Activated T-helper 1 cell treated with anti-CD3 and anti-CD28 coated beads, Interleukin-12 subunit alpha, Interleukin-12 subunit beta, Interleukin-2, Interleukin-4 antibody, amounts not matched to agents 30 ng/mL and 10 ng/mL and 1 ng/mL, durations not matched to agents 14 hours and 24 hours and 36 hours (primary cell): ENCODE results near the gene PLBD2. TPM values are rescaled to one million over a fixed set of nuclear protein-coding genes. Genes with fewer than 3 reads are reported as not detected.

ENCODE experiments used
- DNase-seq: peaks from one replicate; pipeline ENCODE4 v3.0.0; 2021; ENCODE audit warnings: low spot score
- H3K27ac Mint-ChIP-seq: one replicate; pipeline ENCODE4 v1.8.0; 2021; ENCODE audit warnings: mild to moderate bottlenecking, mixed read lengths
- H3K27me3 Mint-ChIP-seq: one replicate; pipeline ENCODE4 v1.8.0; 2022; ENCODE audit warnings: mild to moderate bottlenecking, moderate library complexity, mixed read lengths; ENCODE audit not compliant: insufficient read depth
- H3K36me3 Mint-ChIP-seq: one replicate; pipeline ENCODE4 v1.8.0; 2021; ENCODE audit warnings: low read depth, mixed read lengths
- H3K4me1 Mint-ChIP-seq: one replicate; pipeline ENCODE4 v1.8.0; 2021; ENCODE audit warnings: low read depth, mixed read lengths
- H3K4me3 Mint-ChIP-seq: one replicate; pipeline ENCODE4 v1.8.0; 2021; ENCODE audit warnings: mild to moderate bottlenecking, moderate library complexity, mixed read lengths
- H3K9me3 Mint-ChIP-seq: one replicate; pipeline ENCODE4 v1.8.0; 2021; ENCODE audit warnings: mixed read lengths
- intact Hi-C: fragments of 100-400 bp; cut with micrococcal nuclease; formaldehyde crosslinking; loops from one replicate; pipeline ENCODE4 v1.15.1; 2024
- total RNA-seq: library from RNA; stranded (reverse); gene quantifications from 2 replicates; pipeline ENCODE4 v1.2.3, GENCODE V29; 2022

The PLBD2 gene
- total RNA-seq, 1 donor from 2014 or later: 16.3 TPM

- Mint-ChIP-seq H3K4me1 (no peaks in the 10 kb centered on the region), H3K4me3 (no peak overlapping the region), H3K27ac (no peak overlapping the region), H3K9me3 (no peaks in the 10 kb centered on the region), H3K27me3 (no peaks in the 10 kb centered on the region), H3K36me3 (peaks cover 3% of the 10 kb centered on the region)
- DNase-seq: no peak
- intact Hi-C loops: no loop called here
Measured at GRCh38 chr12:113385282-113385882, 27.0 kb downstream of the PLBD2 start.

GRCh38 chr12:113386866-113387566 is 28.6 kb downstream of the PLBD2 start:
- Mint-ChIP-seq H3K27ac (no peak overlapping the region), H3K36me3 (peaks cover 3% of the 10 kb centered on the region)
- intact Hi-C loops: no loop called here

GRCh38 chr12:113387631-113388030 is 29.2 kb downstream of the PLBD2 start:
- Mint-ChIP-seq H3K27me3 (no peaks in the 10 kb centered on the region), H3K4me3 (no peak overlapping the region), H3K27ac (no peak overlapping the region), H3K36me3 (peaks cover 3% of the 10 kb centered on the region), H3K4me1 (no peaks in the 10 kb centered on the region), H3K9me3 (no peaks in the 10 kb centered on the region)
- intact Hi-C loops: no loop called here
- DNase-seq: no peak

More at GRCh38 chr12:113386866-113387566, 28.6 kb downstream of the PLBD2 start:
- H3K4me1 Mint-ChIP-seq: no peaks in the 10 kb centered on the region
- no peaks in the 10 kb centered on the region for H3K27me3 Mint-ChIP-seq
- no peaks in the 10 kb centered on the region for H3K9me3 Mint-ChIP-seq
- DNase-seq: no peak
- H3K4me3 Mint-ChIP-seq: no peak overlapping the region

- no peak for DNase-seq
- peaks cover 3% of the 10 kb centered on the region for H3K36me3 Mint-ChIP-seq
- intact Hi-C loops: no loop called here
- H3K4me1 Mint-ChIP-seq: no peaks in the 10 kb centered on the region
- H3K4me3 Mint-ChIP-seq: no peak overlapping the region
- H3K27me3 Mint-ChIP-seq: no peaks in the 10 kb centered on the region
- H3K27ac Mint-ChIP-seq: no peak overlapping the region
- H3K9me3 Mint-ChIP-seq: no peaks in the 10 kb centered on the region
Measured at GRCh38 chr12:113388351-113388750, 30.0 kb downstream of the PLBD2 start.

GRCh38 chr12:113390064-113391043 is 32.0 kb downstream of the PLBD2 start:
- Mint-ChIP-seq H3K36me3 (peaks cover 3% of the 10 kb centered on the region), H3K27ac (no peak overlapping the region), H3K9me3 (no peaks in the 10 kb centered on the region), H3K4me1 (no peaks in the 10 kb centered on the region), H3K4me3 (no peak overlapping the region), H3K27me3 (no peaks in the 10 kb centered on the region)
- intact Hi-C loops: no loop called here
- no peak for DNase-seq

GRCh38 chr12:113391145-113391544 is 32.8 kb downstream of the PLBD2 start:
- DNase-seq: no peak
- Mint-ChIP-seq H3K36me3 (peaks cover 3% of the 10 kb centered on the region), H3K4me1 (no peaks in the 10 kb centered on the region), H3K27me3 (no peaks in the 10 kb centered on the region), H3K4me3 (no peak overlapping the region), H3K27ac (no peak overlapping the region), H3K9me3 (no peaks in the 10 kb centered on the region)
- intact Hi-C loops: no loop called here

GRCh38 chr12:113391650-113392337 is 33.4 kb downstream of the PLBD2 start:
- H3K4me1 Mint-ChIP-seq: no peaks in the 10 kb centered on the region
- no peak overlapping the region for H3K27ac Mint-ChIP-seq
- DNase-seq: no peak
- intact Hi-C loops: no loop called here
- no peaks in the 10 kb centered on the region for H3K27me3 Mint-ChIP-seq
- H3K4me3 Mint-ChIP-seq: no peak overlapping the region
- H3K9me3 Mint-ChIP-seq: no peaks in the 10 kb centered on the region
- H3K36me3 Mint-ChIP-seq: peaks cover 3% of the 10 kb centered on the region

GRCh38 chr12:113392520-113392919 is 34.1 kb downstream of the PLBD2 start:
- no peak overlapping the region for H3K4me3 Mint-ChIP-seq
- no peak for DNase-seq

GRCh38 chr12:113392988-113393579 is 34.7 kb downstream of the PLBD2 start:
- Mint-ChIP-seq H3K27ac (no peak overlapping the region), H3K4me3 (no peak overlapping the region), H3K36me3 (no peaks in the 10 kb centered on the region), H3K27me3 (no peaks in the 10 kb centered on the region), H3K4me1 (no peaks in the 10 kb centered on the region), H3K9me3 (no peaks in the 10 kb centered on the region)
- DNase-seq: no peak
- intact Hi-C loops: no loop called here

More at GRCh38 chr12:113392520-113392919, 34.1 kb downstream of the PLBD2 start:
- H3K27ac Mint-ChIP-seq: no peak overlapping the region
- no peaks in the 10 kb centered on the region for H3K27me3 Mint-ChIP-seq
- H3K36me3 Mint-ChIP-seq: no peaks in the 10 kb centered on the region
- intact Hi-C loops: no loop called here
- H3K4me1 Mint-ChIP-seq: no peaks in the 10 kb centered on the region
- no peaks in the 10 kb centered on the region for H3K9me3 Mint-ChIP-seq

GRCh38 chr12:113393749-113394148 is 35.4 kb downstream of the PLBD2 start:
- Mint-ChIP-seq H3K9me3 (no peaks in the 10 kb centered on the region), H3K27ac (no peak overlapping the region), H3K4me3 (no peak overlapping the region), H3K27me3 (no peaks in the 10 kb centered on the region), H3K36me3 (no peaks in the 10 kb centered on the region), H3K4me1 (no peaks in the 10 kb centered on the region)
- intact Hi-C loops: no loop called here
- no peak for DNase-seq

GRCh38 chr12:113395119-113395518 is 36.7 kb downstream of the PLBD2 start:
- Mint-ChIP-seq H3K4me1 (no peaks in the 10 kb centered on the region), H3K27ac (no peak overlapping the region), H3K4me3 (no peak overlapping the region), H3K36me3 (no peaks in the 10 kb centered on the region), H3K9me3 (no peaks in the 10 kb centered on the region), H3K27me3 (no peaks in the 10 kb centered on the region)
- no peak for DNase-seq
- intact Hi-C loops: no loop called here

GRCh38 chr12:113396200-113396599 is 37.8 kb downstream of the PLBD2 start:
- intact Hi-C loops: no loop called here
- Mint-ChIP-seq H3K4me3 (no peak overlapping the region), H3K27ac (no peak overlapping the region), H3K9me3 (no peaks in the 10 kb centered on the region), H3K36me3 (no peaks in the 10 kb centered on the region), H3K27me3 (no peaks in the 10 kb centered on the region), H3K4me1 (no peaks in the 10 kb centered on the region)
- DNase-seq: no peak
